ENCODE data around the gene TIMP2.
"Not testable (repeated sequence)": the region's sequence is repeated elsewhere in the genome, so short reads cannot be mapped to it uniquely, and the experiment has no call there.

Gene TIMP2

GRCh38 chr17:78929908-78930775 lies 5.0 kb upstream of the TIMP2 start:
- no peak for DNase-seq

GRCh38 chr17:78925662-78926555 lies 722 bp upstream of the TIMP2 start:
- DNase-seq, result no peak

DNA sequence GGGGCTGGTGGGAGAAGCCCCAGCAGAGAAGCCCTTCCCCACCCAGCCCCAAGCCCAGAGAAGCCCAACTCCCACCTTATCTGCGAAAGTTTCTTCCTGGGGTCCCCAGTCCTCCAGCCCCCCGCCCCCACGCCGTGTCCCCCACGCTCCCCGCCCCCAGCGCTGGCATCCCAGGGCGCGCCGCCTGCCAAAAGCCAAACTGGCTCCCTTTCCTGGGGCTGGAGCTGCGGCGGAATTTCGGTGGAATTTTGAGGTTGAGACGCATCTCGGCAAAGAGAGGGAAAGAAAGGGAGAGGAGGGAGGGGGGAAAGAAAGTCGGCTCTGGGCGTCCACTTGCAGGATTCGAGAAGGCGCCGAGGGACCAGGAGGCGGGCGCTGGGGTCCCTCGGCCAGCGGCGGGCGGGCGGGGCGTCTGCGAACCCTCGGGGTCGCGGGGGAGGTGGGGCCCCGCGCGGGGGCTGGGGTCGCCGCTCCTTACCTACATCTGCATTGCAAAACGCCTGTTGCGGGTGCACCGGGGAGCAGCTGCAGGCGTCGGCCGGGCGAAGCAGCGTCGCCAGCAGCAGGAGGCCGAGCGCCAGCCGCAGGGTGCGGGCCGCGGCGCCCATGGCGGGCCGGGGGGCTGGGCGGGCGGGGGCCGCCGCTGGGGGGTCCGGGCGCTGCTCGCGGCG lies 571 bp downstream of the TIMP2 start:
- no peak for DNase-seq

- peak; percentile 40 for DNase-seq
Measured at GRCh38 chr17:78923660-78924453, 1.3 kb downstream of the TIMP2 start.

DNA sequence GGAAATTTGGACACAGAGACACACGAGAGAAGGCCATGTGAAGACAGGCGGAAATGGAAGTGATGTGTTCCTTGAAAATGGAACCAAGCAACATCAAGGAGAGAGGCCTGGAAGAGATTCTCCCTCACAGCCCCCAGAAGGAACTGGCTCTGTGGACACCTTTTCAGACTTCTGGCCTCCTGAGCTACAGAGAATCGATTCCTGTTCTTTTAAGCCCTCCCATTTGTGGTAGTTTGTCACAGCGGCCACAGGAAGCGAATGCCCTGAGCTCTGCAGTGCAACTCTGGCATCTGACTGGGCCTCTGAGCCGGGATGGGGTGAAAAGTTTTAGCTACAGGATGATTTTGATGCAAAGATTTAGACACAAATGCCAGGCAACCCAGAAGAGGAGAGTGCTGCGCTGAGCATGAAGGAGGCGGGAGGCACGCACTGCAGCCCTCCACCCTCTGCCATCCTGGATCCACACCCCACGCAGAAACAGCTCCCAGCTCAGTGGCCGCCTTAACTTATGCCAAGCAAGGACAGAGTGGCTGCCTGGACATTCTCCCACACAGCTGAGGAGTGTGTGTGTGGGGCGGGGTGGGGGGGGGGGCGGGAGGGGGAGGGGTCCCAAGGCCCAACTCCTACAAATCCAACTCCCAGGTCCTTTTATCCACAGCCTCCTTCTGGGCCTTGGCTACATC lies 2.2 kb downstream of the TIMP2 start:
- DNase-seq, result no peak

- no peak for DNase-seq
Measured at GRCh38 chr17:78921437-78921971, 3.7 kb downstream of the TIMP2 start.

DNA sequence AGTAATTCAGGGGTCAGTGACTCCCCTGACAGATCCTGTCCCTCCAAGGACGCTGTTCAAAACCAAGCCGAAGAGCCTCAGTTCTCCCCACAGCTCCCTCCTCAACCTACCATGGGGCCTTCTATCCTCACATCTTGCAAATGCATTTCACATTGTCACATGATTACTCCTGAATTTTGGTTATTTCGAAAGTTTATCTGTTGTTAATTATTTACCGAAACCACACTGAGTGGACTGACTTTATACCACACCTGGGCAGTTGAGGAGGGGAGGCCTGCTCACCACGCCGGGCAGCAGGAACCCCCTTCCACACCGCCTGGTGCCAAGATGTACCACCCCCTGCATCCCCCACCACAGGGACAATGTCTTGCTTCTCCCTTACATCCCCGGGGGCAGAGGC lies 4.7 kb downstream of the TIMP2 start:
- no peak for DNase-seq

DNA sequence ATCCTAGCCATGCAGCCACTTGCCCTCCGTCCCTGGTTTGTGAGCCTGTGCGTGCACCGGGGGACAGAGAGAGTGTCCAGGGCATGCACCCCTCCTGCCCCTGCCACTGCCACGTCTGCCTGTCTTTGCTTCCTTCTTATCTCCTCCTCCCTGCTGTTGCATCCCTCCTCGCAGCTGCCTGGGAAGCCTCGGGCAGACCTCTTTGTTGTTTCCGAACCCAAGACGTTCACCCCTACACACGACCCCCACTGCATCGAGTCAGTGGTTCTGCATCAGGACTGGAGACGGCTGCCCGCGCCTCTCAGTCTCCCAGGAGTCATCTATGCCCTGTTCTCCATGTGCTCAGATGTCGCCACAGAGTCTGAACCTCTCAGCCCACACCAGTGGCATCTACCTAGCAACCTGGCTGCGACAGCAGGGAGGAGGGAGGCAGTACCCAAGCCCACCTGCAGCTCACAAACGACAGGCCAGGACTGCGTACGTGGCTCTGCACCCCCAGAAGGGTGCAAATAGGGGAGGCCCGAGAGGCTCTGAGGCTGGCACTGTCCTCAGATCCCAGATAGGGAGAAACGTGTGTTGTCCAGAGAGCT lies 5.2 kb downstream of the TIMP2 start:
- DNase-seq, result no peak

- DNase-seq, result no peak
Measured at GRCh38 chr17:78918979-78919378, 6.2 kb downstream of the TIMP2 start.

- no peak for DNase-seq
Measured at GRCh38 chr17:78917451-78918275, 7.5 kb downstream of the TIMP2 start.

- no peak for DNase-seq
Measured at GRCh38 chr17:78915872-78916632, 9.1 kb downstream of the TIMP2 start.

- DNase-seq, result no peak
Measured at GRCh38 chr17:78913115-78913514, 12.1 kb downstream of the TIMP2 start.

- no peak for DNase-seq
Measured at GRCh38 chr17:78912082-78912481, 13.1 kb downstream of the TIMP2 start.

DNA sequence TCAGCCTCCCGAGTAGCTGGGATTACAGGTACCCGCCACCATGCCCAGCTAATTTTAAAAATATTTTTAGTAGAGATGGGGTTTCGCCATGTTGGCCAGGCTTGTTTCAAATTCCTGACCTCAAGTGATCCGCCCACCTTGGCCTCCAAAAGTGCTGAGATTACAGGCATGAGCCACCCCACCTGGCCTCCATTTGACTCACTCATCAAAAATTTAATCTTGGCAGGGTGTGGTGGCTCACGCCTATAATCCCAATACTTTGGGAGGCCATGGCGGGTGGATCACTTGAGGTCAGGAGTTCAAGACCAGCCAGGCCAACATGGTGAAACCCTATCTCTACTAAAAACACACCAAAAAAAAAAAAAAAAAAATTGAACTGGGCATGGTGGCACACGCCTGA lies 13.6 kb downstream of the TIMP2 start:
- not testable (repeated sequence) for DNase-seq

DNA sequence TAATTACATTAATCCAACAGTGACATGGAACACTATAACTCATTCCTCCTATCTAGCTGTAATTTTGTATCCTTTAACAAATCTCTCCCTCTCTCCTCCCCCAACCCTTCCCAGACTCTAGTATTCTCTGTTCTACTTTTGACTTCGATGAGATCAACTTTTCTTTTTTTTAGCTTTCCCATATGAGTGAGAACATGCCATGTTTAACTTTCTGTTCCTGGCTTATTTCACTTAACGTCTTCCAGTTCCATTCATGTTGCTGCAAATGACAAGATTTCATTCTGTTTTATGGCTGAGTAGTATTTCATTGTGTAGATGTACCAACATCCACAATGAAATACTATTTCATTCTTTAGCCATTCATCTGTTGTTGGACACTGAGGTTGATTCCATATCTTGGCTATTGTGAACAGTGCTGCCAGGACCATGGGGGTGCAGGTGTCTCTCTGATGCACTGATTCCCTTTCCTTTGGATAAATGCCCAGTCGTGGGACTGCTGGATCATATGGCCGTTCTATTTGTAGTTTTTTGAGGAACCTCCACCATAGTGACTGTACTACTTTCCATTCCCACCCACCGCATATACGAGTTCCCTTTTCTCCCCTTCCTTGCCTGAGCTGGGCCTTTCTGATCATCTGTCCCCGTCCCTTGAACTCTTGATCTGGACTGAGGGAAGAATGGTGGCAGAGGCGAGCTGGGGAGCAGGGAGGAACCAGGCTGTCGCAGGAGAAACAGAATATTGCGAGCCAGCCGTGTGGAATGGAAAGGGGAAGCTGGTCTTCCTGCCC lies 14.5 kb downstream of the TIMP2 start:
- DNase-seq, result no peak

DNA sequence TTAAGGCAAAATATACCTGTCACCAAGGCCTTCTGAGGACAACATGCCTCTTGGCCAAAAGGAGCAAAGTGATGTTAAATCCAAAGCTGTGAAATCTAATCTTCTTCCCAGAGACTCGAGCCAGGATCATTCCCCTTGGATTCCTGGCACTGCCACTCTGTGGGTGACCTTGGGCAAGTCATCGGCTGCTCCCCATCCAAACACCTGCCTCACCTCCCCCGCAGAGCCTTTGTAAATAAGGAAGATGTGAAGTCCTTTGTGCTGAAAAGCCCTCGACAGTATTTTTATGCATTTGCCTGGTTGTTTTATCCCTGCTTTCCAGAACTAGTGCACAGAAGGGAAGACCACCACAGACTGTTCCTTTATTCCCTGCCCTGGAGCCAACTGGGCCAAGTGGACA lies 16.8 kb downstream of the TIMP2 start:
- DNase-seq, result no peak

- DNase-seq, result no peak
Measured at GRCh38 chr17:78905541-78905940, 19.6 kb downstream of the TIMP2 start.

GRCh38 chr17:78905116-78905515 lies 20.1 kb downstream of the TIMP2 start:
- no peak for DNase-seq

DNA sequence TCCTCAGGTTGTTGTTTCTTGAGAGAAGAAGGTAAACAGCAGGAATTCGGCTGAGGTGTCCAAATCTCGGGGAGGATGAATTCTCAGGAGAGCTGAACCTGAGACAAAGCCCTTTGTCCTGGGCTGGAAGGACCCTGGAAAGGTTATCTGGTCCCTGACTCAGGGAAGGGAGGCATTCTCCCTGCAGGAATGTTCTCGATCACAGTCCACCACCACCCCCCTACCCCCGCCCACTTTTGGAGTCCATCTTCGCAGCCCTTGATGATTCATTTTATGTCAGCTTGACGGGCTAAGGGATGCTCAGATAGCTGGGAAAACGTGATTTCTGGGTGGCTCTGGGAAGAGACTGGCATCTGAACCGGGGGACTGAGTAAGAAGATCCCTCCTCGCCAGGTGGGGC lies 20.8 kb downstream of the TIMP2 start:
- no peak for DNase-seq
